Karpas-422 (cell line): Measurements from ENCODE around the gene TPM2. TPM values are rescaled to one million over a fixed set of nuclear protein-coding genes. Genes with fewer than 3 reads are reported as not detected.

Experiments used
- DNase-seq: peaks from one replicate; pipeline ENCODE4 v3.0.0-alpha.2; 2015
- H2AFZ ChIP-seq: fragments of 200-600 bp; sonication (generic); 2 replicates; pipeline ENCODE4 v1.6.1; 2014; ENCODE audit warnings: antibody characterized with exemption, low read length, mixed read lengths
- H3K27ac ChIP-seq: fragments of 200-600 bp; sonication (generic); 2 replicates; pipeline ENCODE4 v1.5.1; 2014; ENCODE audit warnings: mild to moderate bottlenecking, low read length, moderate library complexity
- H3K27me3 ChIP-seq: fragments of 200-600 bp; sonication (generic); 2 replicates; pipeline ENCODE4 v1.6.1; 2014; ENCODE audit warnings: low read length, mixed read lengths
- H3K36me3 ChIP-seq: fragments of 200-600 bp; sonication (generic); 2 replicates; pipeline ENCODE4 v1.6.1; 2014; ENCODE audit warnings: low read length, mixed read lengths; ENCODE audit not compliant: insufficient read depth
- H3K4me1 ChIP-seq: fragments of 200-600 bp; sonication (generic); 2 replicates; pipeline ENCODE4 v1.6.1; 2014; ENCODE audit warnings: mild to moderate bottlenecking, low read length, mixed read lengths
- H3K4me2 ChIP-seq: fragments of 200-600 bp; sonication (generic); 2 replicates; pipeline ENCODE4 v1.6.1; 2014; ENCODE audit warnings: low read length, low read depth, mild to moderate bottlenecking; ENCODE audit not compliant: poor library complexity, severe bottlenecking
- H3K4me3 ChIP-seq: fragments of 200-600 bp; sonication (generic); 2 replicates; pipeline ENCODE4 v1.5.1; 2014; ENCODE audit warnings: mild to moderate bottlenecking, antibody characterized with exemption, low read length, mixed read lengths
- H3K79me2 ChIP-seq: fragments of 200-600 bp; sonication (generic); 2 replicates; pipeline ENCODE4 v1.6.1; 2014; ENCODE audit warnings: mild to moderate bottlenecking, low read length, mixed read lengths
- H3K9ac ChIP-seq: fragments of 200-600 bp; sonication (generic); 2 replicates; pipeline ENCODE4 v1.6.0; 2014; ENCODE audit warnings: low read length
- H3K9me2 ChIP-seq: fragments of 200-600 bp; sonication (generic), shearing (Covaris generic); replicated peaks from 2 replicates; pipeline ENCODE4 v1.6.0; 2014; ENCODE audit warnings: mild to moderate bottlenecking, low read length, moderate library complexity; ENCODE audit not compliant: insufficient read depth
- H3K9me3 ChIP-seq: fragments of 300-700, 200-600 bp; sonication (generic); 2 replicates; pipeline ENCODE4 v1.6.1; 2014; ENCODE audit warnings: low read length, mixed read lengths
- H4K20me1 ChIP-seq: fragments of 200-600 bp; sonication (generic); 2 replicates; pipeline ENCODE4 v1.6.1; 2014; ENCODE audit warnings: mild to moderate bottlenecking, antibody characterized with exemption, low read length, low read depth; ENCODE audit not compliant: insufficient read depth
- total RNA-seq: library from RNA; depleted of rRNA; stranded (reverse); fragments of >200 nt; shearing (Covaris generic); gene quantifications from 2 replicates; pipeline ENCODE4 v1.2.3, GENCODE V29; 2014; ENCODE audit warnings: low replicate concordance

Gene TPM2
- total RNA-seq, 1 experiment from 2014 or later: 0.19 TPM

GRCh38 chr9:35656831-35657545, 32.7 kb downstream of the TPM2 start:
- H3K79me2 ChIP-seq: peaks cover 3% of the 10 kb centered on the region; the same call in 1 of the 2 replicates
- H3K36me3 ChIP-seq: peaks cover 3% of the 10 kb centered on the region; the same call in 1 of the 2 replicates
- no peak overlapping the region; the same call in 1 of the 2 replicates for H2AFZ ChIP-seq
- no peaks in the 10 kb centered on the region for H4K20me1 ChIP-seq
- H3K9me2 ChIP-seq: no peaks in the 10 kb centered on the region
- H3K9me3 ChIP-seq: no peaks in the 10 kb centered on the region
- no peak overlapping the region for H3K27ac ChIP-seq
- peak overlapping the region; percentile 81 for H3K9ac ChIP-seq
- H3K4me2 ChIP-seq: peak overlapping the region; percentile 90
- no peak for DNase-seq
- no peaks in the 10 kb centered on the region for H3K27me3 ChIP-seq
- H3K4me3 ChIP-seq: peak overlapping the region; percentile 76; the same call in 1 of the 2 replicates
- peaks cover 45% of the 10 kb centered on the region for H3K4me1 ChIP-seq

DNA sequence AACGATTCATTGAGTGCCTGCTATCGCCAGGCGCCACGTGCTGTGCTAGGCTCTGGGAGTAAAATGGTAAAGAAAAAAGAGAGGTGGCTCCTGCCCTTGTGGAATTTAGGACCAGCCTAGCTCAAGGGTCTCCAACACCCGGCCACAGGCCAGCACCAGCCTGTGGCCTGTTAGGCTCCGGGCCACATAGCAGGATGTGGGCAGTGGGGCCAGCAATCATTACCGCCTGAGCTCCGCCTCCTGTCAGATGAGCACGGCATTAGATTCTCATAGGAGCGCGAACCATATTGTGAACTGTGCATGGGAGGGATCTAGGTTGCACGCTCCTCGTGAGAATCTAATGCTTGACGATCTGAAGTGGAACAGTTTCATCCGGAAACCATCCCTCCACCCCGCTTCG, 33.4 kb downstream of the TPM2 start:
- H2AFZ ChIP-seq: no peak overlapping the region

DNA sequence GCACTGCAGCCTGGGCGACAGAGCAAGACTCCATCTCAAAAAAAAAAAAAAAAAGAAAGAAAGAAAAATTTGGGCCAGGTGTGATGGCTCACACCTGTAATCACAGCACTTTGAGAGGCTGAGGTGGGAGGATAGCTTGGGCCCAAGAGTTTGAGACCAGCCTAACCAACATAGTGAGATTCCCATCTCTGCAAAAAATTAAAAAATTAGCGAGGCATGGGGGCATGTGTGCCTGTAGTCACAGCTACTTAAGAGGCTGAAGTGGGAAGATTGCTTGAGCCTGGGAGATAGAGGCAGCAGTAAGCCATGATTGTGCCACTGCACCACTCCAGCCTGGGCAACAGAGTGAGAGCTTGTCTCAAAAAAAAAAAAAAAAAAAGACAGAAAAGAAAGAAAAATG, 36.1 kb downstream of the TPM2 start:
- Histone ChIP-seq H3K9ac (no peak overlapping the region), H4K20me1 (no peaks in the 10 kb centered on the region), H3K79me2 (peaks cover 9% of the 10 kb centered on the region; the same call in 1 of the 2 replicates), H3K4me2 (no peak overlapping the region), H3K27ac (no peak overlapping the region), H3K4me3 (no peak overlapping the region), H3K27me3 (no peaks in the 10 kb centered on the region), H3K4me1 (peaks cover 41% of the 10 kb centered on the region), H3K9me2 (no peaks in the 10 kb centered on the region), H2AFZ (no peak overlapping the region), H3K36me3 (no peaks in the 10 kb centered on the region), H3K9me3 (no peaks in the 10 kb centered on the region)
- no peak for DNase-seq

More for the DNA sequence above, 33.4 kb downstream of the TPM2 start:
- Histone ChIP-seq H3K79me2 (no peaks in the 10 kb centered on the region), H3K36me3 (no peaks in the 10 kb centered on the region), H4K20me1 (no peaks in the 10 kb centered on the region), H3K27ac (no peak overlapping the region), H3K4me1 (peaks cover 41% of the 10 kb centered on the region), H3K9me2 (no peaks in the 10 kb centered on the region), H3K9ac (no peak overlapping the region), H3K4me3 (no peak overlapping the region), H3K27me3 (no peaks in the 10 kb centered on the region), H3K4me2 (no peak overlapping the region), H3K9me3 (no peaks in the 10 kb centered on the region)
- no peak for DNase-seq

DNA sequence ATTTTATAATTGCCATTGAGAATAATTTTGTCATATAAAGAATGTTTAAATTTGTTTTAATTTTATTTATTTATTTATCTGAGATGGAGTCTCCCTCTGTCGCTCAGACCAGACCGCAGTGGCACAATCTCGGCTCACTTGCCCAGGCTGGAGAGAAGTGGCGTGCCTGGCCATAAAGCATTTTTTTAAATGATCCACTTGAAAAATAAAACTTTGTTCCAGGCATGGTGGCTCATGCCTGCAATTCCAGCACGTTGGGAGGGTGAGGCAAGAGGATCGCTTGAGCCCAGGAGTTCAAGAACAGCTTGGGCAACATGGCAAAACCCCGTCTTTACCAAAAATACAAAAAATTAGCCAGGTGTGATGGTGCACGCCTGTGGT, 36.9 kb downstream of the TPM2 start:
- H2AFZ ChIP-seq: no peak overlapping the region
- no peak overlapping the region for H3K27ac ChIP-seq
- no peak for DNase-seq
- no peaks in the 10 kb centered on the region for H3K9me2 ChIP-seq
- no peak overlapping the region for H3K4me3 ChIP-seq
- H3K4me2 ChIP-seq: no peak overlapping the region
- peaks cover 47% of the 10 kb centered on the region for H3K4me1 ChIP-seq
- no peaks in the 10 kb centered on the region for H3K36me3 ChIP-seq
- H3K27me3 ChIP-seq: no peaks in the 10 kb centered on the region
- H3K9me3 ChIP-seq: no peaks in the 10 kb centered on the region
- no peak overlapping the region for H3K9ac ChIP-seq
- no peaks in the 10 kb centered on the region for H4K20me1 ChIP-seq
- peaks cover 9% of the 10 kb centered on the region; the same call in 1 of the 2 replicates for H3K79me2 ChIP-seq

DNA sequence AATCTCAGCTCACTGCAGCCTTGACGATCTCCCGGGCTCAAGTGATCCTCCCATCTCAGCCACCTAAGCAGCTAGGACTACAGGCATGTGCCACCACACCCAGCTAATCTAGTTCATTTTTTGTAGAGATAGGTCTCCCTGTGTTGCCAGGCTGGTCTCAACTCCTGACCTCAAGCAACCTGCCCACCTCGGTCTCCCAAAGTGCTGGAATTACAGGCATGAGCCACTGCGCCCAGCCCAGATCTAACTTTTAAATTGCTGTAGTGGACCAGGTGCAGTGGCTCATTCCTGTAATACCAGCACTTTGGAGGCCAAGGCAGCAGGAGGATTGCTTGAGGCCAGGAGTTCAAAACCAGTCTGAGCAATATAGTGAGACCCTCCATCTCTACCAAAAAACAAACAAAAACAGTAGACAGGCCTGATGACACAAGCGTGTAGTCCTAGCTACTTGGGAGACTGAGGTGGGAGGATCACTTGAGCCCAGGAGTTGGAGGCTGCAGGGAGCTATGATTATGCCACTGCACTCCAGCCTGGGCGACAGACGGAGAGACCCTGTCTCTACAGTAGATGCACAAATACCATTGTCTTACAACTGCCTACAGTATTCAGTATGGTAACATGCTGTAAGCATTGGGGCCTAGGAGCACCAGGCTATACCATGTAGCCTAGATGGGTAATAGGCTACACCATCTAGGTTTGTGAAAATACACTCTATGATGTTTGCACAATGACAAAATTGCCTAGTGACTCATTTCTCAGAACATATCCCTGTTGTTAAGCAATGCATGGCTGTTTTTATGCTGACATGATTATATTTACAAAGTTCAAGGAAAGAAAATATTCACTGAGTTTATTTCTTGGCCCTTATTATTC, 37.5 kb downstream of the TPM2 start:
- Histone ChIP-seq H3K9me2 (no peaks in the 10 kb centered on the region), H3K9me3 (no peaks in the 10 kb centered on the region), H3K9ac (no peak overlapping the region), H4K20me1 (no peaks in the 10 kb centered on the region), H3K4me2 (no peak overlapping the region), H3K4me3 (no peak overlapping the region), H3K4me1 (peaks cover 47% of the 10 kb centered on the region), H2AFZ (no peak overlapping the region), H3K36me3 (no peaks in the 10 kb centered on the region), H3K27me3 (no peaks in the 10 kb centered on the region), H3K27ac (no peak overlapping the region), H3K79me2 (peaks cover 9% of the 10 kb centered on the region; the same call in 1 of the 2 replicates)
- DNase-seq: no peak

DNA sequence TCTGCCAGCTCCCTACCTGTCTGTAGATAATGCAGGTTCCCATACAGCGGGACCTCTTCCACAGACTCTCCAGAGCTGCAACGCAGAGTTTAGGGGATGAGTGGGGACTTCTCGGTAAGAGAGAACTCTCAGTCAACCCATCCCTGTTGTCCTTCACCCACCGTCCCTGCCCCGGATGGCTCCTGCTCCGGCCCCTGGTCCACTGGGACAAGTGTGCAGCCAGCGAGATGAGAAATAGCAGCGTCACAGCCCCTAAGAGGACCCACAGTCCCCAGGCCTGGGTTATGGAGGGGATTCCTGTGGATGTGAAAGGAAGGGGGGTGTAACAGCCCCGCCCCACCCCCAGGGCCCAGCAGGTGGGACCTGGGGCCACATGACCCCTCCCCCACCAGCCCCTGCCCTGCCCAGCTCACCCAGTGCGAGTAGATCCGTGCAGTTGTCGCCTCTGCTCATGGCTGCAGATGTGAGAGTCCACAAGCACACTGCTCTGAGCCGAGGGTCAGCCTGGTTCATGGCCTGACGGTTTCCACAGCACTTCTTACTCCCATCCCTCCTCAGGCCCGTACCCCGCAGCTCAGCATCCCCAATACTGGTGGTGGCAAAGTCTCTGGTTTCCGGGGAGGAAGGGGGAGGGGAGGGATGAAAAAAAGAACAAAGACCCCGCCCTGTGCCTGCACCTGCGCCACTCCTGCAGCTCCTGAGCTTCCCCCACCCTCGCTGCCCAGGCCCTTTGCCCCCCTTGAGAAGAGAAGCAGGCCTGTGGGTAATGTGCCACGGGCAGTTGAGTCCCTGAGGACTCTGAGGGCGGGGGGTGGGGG, 39.2 kb downstream of the TPM2 start, which contains the start of gene SIT1:
TSS of gene SIT1 (minus strand) at position 591 of the 818 bp plus-strand sequence. CDS start at position 513, 78 bp downstream.
- Histone ChIP-seq H3K27ac (peak within 1 kb of the TSS; percentile 79), H3K9me2 (no peaks in the 10 kb centered on the region), H3K4me3 (peak within 1 kb of the TSS; percentile 80), H3K4me2 (peak within 1 kb of the TSS; percentile 98), H3K36me3 (no peaks in the 10 kb centered on the region), H2AFZ (peak within 1 kb of the TSS; percentile 93), H4K20me1 (no peaks in the 10 kb centered on the region), H3K9ac (peak within 1 kb of the TSS; percentile 78), H3K4me1 (peaks cover 56% of the 10 kb centered on the region), H3K9me3 (no peaks in the 10 kb centered on the region), H3K27me3 (no peaks in the 10 kb centered on the region), H3K79me2 (peaks cover 9% of the 10 kb centered on the region; the same call in 1 of the 2 replicates)
- peak; percentile 68 for DNase-seq

GRCh38 chr9:35649431-35650340, 40.0 kb downstream of the TPM2 start:
- Histone ChIP-seq H3K9me2 (no peaks in the 10 kb centered on the region), H3K27ac (peak overlapping the region; percentile 79), H3K4me3 (peak overlapping the region; percentile 80), H3K79me2 (peaks cover 9% of the 10 kb centered on the region; the same call in 1 of the 2 replicates), H3K9me3 (no peaks in the 10 kb centered on the region), H3K36me3 (no peaks in the 10 kb centered on the region), H2AFZ (peak overlapping the region; percentile 93), H3K9ac (peak overlapping the region; percentile 78), H3K4me1 (peaks cover 57% of the 10 kb centered on the region), H3K27me3 (no peaks in the 10 kb centered on the region), H3K4me2 (peak overlapping the region; percentile 98), H4K20me1 (no peaks in the 10 kb centered on the region)
- peak; percentile 72 for DNase-seq
